Thyroid gland (tissue), 4 donors: Measurements from ENCODE around the gene CCDC74B.

Experiments used
- POLR2A ChIP-seq, 2 donors: fragments of 450-650 bp; IDR thresholded peaks; one replicate each; pipeline ENCODE4 v1.6.1; 2017; ENCODE audit warnings: antibody characterized with exemption in 2 of 2, mild to moderate bottlenecking in 2 of 2, moderate library complexity in 1 of 2
- TF ChIP-seq, protein P1 (sequence below), 6 experiments: fragments of 200-600 bp in 3 of 6; fragments of 450-650 bp in 3 of 6; sonication (generic) in 3 of 6; IDR thresholded peaks; one replicate each; pipeline ENCODE4 v1.5.1; 2016 to 2019; ENCODE audit warnings: antibody characterized with exemption in 6 of 6, mild to moderate bottlenecking in 2 of 6, inconsistent platforms in 1 of 6, moderate library complexity in 1 of 6

DNA sequence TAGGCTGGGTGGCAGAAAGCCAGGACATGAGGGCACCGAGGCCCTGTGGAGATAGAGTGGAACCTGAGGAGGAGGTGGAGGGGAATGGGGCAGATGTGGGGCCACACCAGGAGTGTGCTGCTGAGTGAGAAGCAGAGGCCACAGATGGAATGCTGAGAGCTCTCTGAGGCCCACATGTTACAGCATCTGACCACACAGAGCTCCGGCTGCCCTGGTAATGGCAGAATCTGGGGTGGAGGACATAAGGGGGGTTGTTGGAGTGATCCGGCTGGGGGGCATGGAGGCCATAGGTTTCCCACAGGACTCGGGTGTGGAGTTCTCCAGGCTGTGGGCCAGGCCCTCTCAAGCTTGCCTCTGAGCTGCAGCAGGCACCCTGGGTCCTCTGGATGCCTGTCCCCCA, 41.0 kb upstream of the CCDC74B start:
- TF ChIP-seq, protein P1, sequence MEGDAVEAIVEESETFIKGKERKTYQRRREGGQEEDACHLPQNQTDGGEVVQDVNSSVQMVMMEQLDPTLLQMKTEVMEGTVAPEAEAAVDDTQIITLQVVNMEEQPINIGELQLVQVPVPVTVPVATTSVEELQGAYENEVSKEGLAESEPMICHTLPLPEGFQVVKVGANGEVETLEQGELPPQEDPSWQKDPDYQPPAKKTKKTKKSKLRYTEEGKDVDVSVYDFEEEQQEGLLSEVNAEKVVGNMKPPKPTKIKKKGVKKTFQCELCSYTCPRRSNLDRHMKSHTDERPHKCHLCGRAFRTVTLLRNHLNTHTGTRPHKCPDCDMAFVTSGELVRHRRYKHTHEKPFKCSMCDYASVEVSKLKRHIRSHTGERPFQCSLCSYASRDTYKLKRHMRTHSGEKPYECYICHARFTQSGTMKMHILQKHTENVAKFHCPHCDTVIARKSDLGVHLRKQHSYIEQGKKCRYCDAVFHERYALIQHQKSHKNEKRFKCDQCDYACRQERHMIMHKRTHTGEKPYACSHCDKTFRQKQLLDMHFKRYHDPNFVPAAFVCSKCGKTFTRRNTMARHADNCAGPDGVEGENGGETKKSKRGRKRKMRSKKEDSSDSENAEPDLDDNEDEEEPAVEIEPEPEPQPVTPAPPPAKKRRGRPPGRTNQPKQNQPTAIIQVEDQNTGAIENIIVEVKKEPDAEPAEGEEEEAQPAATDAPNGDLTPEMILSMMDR (IDR thresholded peaks at IDR 0.05): no peak
- TF ChIP-seq POLR2A (IDR thresholded peaks at IDR 0.05): no peak
